Ectodermal cell (in vitro differentiated cells): ENCODE data around the gene NBAS.
"Not testable (repeated sequence)": the region's sequence is repeated elsewhere in the genome, so short reads cannot be mapped to it uniquely, and the experiment has no call there.

Source experiments
- H3K27ac ChIP-seq: 2 replicates; pipeline ENCODE4 v1.7.0; 2013; ENCODE audit warnings: mild to moderate bottlenecking, low read depth, low read length; ENCODE audit not compliant: insufficient read depth, poor library complexity, severe bottlenecking
- H3K27me3 ChIP-seq: 2 replicates; pipeline ENCODE4 v1.7.0; 2013; ENCODE audit warnings: mild to moderate bottlenecking, low read length; ENCODE audit not compliant: insufficient read depth, control insufficient read depth, poor library complexity, severe bottlenecking
- H3K36me3 ChIP-seq: one replicate; pipeline ENCODE4 v1.7.0; 2013; ENCODE audit warnings: low read length; ENCODE audit not compliant: control insufficient read depth, insufficient read depth
- H3K4me1 ChIP-seq: one replicate; pipeline ENCODE4 v1.7.0; 2013; ENCODE audit warnings: low read length; ENCODE audit not compliant: control insufficient read depth, insufficient read depth
- H3K4me3 ChIP-seq: 2 replicates; pipeline ENCODE4 v1.7.0; 2013; ENCODE audit warnings: low read depth, low read length, control low read depth; ENCODE audit not compliant: insufficient read depth
- H3K9me3 ChIP-seq: 2 replicates; pipeline ENCODE4 v1.7.0; 2013; ENCODE audit warnings: mild to moderate bottlenecking, low read length, moderate library complexity; ENCODE audit not compliant: control insufficient read depth
- WGBS, 2 experiments: methylation state at CpG; one replicate each; pipeline ENCODE4 v1.1.7; 2013; ENCODE audit warnings: missing lambda C conversion rate in 2 of 2; 5-methylcytosine and 5-hydroxymethylcytosine counted together

Gene NBAS

DNA sequence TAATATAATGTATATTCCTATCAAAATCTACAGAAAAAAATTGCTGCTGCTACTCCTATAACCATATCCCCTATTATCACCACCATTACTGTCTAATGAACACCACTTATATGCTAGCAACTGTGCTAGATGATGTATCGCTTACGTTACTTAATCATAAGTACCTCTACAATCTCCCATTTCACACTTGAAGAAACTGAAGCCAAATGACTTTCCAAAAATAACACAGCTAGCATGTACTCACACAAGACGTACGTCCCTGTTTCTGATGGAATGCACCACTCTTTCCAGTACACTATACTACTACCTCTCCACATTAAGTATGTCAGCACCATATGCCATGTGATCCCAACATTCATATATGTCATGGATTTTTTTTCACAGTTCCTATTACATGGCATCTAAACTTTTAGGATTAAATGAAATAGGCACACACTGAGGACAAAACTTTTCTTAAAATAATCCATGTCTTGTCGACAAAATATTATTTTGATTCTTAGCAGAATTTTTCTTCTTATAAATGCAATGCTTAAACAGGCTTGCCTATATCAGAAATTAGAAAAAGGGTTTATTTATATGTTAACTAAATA is 112.8 kb downstream of the NBAS start:
- no peaks in the 10 kb centered on the region for H3K36me3 ChIP-seq
- H3K27me3 ChIP-seq, result no peaks in the 10 kb centered on the region
- no peaks in the 10 kb centered on the region for H3K4me1 ChIP-seq
- no peak overlapping the region for H3K4me3 ChIP-seq
- H3K9me3 ChIP-seq, result no peaks in the 10 kb centered on the region
- WGBS, 2 experiments, result 91 to 95% methylated on average over 4 to 5 of the region's 5 CpGs
- H3K27ac ChIP-seq, result no peak overlapping the region

DNA sequence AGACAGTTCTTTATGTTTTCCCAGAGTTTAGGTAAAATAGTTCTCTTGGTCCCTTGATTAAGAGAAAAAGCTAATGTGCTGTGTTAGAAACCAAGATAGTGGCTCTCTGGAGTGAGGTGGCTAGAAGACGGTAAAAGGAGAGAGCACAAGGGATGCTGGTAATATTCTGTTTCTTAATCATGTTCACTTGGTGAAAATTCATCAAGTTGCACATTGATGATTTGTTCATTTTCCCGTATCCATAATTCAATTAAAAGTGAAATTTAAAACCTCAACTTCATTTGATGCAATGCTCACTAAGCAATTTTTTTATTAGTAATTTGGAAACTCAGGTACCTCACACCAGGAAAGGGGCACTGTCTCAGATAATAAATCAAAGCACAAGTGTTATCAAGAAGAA is 113.8 kb downstream of the NBAS start:
- 96 to 98% methylated on average over 2 of the region's 2 CpGs for WGBS, 2 experiments
- no peaks in the 10 kb centered on the region for H3K27me3 ChIP-seq
- no peaks in the 10 kb centered on the region for H3K9me3 ChIP-seq
- H3K4me3 ChIP-seq, result no peak overlapping the region
- no peaks in the 10 kb centered on the region for H3K4me1 ChIP-seq
- no peak overlapping the region for H3K27ac ChIP-seq
- H3K36me3 ChIP-seq, result no peaks in the 10 kb centered on the region

GRCh38 chr2:15446961-15447360 is 114.2 kb downstream of the NBAS start:
- no peaks in the 10 kb centered on the region for H3K9me3 ChIP-seq
- 94 to 95% methylated on average over 4 of the region's 4 CpGs for WGBS, 2 experiments
- H3K4me3 ChIP-seq, result no peak overlapping the region

GRCh38 chr2:15445891-15446562 is 115.1 kb downstream of the NBAS start:
- Histone ChIP-seq H3K27me3 (no peaks in the 10 kb centered on the region), H3K27ac (no peak overlapping the region), H3K4me1 (no peaks in the 10 kb centered on the region), H3K9me3 (no peaks in the 10 kb centered on the region), H3K36me3 (no peaks in the 10 kb centered on the region), H3K4me3 (no peak overlapping the region)
- WGBS, 2 experiments, result 84 to 94% methylated on average over 1 to 2 of the region's 2 CpGs

More at GRCh38 chr2:15446961-15447360, 114.2 kb downstream of the NBAS start:
- H3K36me3 ChIP-seq, result no peaks in the 10 kb centered on the region
- H3K27ac ChIP-seq, result no peak overlapping the region
- H3K27me3 ChIP-seq, result no peaks in the 10 kb centered on the region
- no peaks in the 10 kb centered on the region for H3K4me1 ChIP-seq

- WGBS, 2 experiments, result 92 to 93% methylated on average over 22 of the region's 22 CpGs
- not testable (repeated sequence) for H3K27ac ChIP-seq, H3K36me3 ChIP-seq, H3K4me3 ChIP-seq, H3K9me3 ChIP-seq, H3K27me3 ChIP-seq
- peaks cover 10% of the 10 kb centered on the region for H3K4me1 ChIP-seq
These were observed 121.2 kb downstream of the NBAS start for GRCh38 chr2:15439768-15440524.

- not testable (repeated sequence) for H3K27me3 ChIP-seq, H3K27ac ChIP-seq, H3K36me3 ChIP-seq, H3K4me3 ChIP-seq, H3K9me3 ChIP-seq
- WGBS, 2 experiments, result 96% methylated on average over 10 of the region's 10 CpGs
- H3K4me1 ChIP-seq, result peaks cover 10% of the 10 kb centered on the region
These were observed 121.8 kb downstream of the NBAS start for GRCh38 chr2:15439366-15439765.

- Histone ChIP-seq H3K27me3 (no peaks in the 10 kb centered on the region), H3K4me3 (no peak overlapping the region), H3K36me3 (no peaks in the 10 kb centered on the region), H3K9me3 (no peaks in the 10 kb centered on the region), H3K4me1 (peaks cover 10% of the 10 kb centered on the region), H3K27ac (no peak overlapping the region)
- WGBS, 2 experiments, result 96 to 100% methylated on average over 1 to 2 of the region's 2 CpGs
These were observed 124.9 kb downstream of the NBAS start for GRCh38 chr2:15436195-15436594.

DNA sequence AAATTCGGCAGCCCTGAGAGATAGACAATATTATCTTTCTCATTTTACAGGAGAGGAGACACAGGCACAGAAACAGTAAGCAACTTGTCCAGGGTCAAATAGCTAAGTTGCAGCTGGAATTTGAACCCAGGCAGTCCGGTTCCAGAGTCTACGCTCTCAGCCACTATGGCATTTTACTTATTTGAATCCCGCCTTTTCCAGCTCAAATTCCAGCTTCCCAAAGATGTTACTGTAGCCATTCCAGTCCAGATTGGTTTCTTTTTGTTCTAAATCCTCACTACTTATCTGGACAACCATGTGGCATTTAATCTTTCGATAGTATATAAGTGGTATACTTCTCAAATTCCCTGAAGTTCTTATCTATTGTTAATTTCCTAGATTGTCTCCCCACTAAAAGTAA is 125.7 kb downstream of the NBAS start:
- no peaks in the 10 kb centered on the region for H3K27me3 ChIP-seq
- H3K27ac ChIP-seq, result no peak overlapping the region
- H3K9me3 ChIP-seq, result no peaks in the 10 kb centered on the region
- H3K36me3 ChIP-seq, result no peaks in the 10 kb centered on the region
- peaks cover 10% of the 10 kb centered on the region for H3K4me1 ChIP-seq
- no peak overlapping the region for H3K4me3 ChIP-seq
- WGBS, 2 experiments, result 69 to 75% methylated on average over 4 to 5 of the region's 5 CpGs

- 98 to 100% methylated on average over 1 to 4 of the region's 5 CpGs for WGBS, 2 experiments
- Histone ChIP-seq H3K4me3 (no peak overlapping the region), H3K4me1 (peaks cover under 1% of the 10 kb centered on the region), H3K27me3 (no peaks in the 10 kb centered on the region), H3K36me3 (no peaks in the 10 kb centered on the region), H3K27ac (no peak overlapping the region), H3K9me3 (no peaks in the 10 kb centered on the region)
These were observed 128.4 kb downstream of the NBAS start for GRCh38 chr2:15432642-15433256.

GRCh38 chr2:15429032-15429431 is 132.1 kb downstream of the NBAS start:
- H3K27ac ChIP-seq, result no peak overlapping the region
- no peaks in the 10 kb centered on the region for H3K27me3 ChIP-seq
- no peak overlapping the region for H3K4me3 ChIP-seq
- no peaks in the 10 kb centered on the region for H3K36me3 ChIP-seq
- H3K4me1 ChIP-seq, result peaks cover 15% of the 10 kb centered on the region
- H3K9me3 ChIP-seq, result no peaks in the 10 kb centered on the region
- 71 to 100% methylated on average over 1 of the region's 1 CpG for WGBS, 2 experiments
